Measurements from ENCODE around the gene STRIT1.
"Not testable (repeated sequence)": the region's sequence is repeated elsewhere in the genome, so short reads cannot be mapped to it uniquely, and the experiment has no call there.

STRIT1 gene

GRCh38 chr3:155312781-155313180 is 19.3 kb upstream of the STRIT1 start:
- DNase-seq = no peak

DNA sequence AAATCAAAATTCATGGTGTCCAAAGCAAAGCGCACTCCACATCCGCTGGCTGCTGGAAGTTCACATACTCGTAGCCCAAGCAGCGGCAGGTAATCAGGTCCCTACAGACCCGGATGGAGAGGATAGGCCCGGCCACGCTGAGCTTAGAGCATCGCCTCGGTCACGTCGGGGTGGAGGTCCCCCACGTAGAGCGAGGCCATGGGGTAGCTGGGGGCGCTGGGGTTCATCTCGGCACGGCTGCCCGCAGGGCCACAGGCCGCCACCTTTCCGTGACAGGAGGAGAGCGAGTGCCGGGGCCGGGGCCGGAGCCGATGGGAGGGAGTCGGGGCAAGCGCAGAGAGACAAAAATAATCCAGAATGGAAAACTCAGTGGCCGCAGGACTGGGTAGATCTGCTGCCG is 16.1 kb upstream of the STRIT1 start:
- DNase-seq = no peak

GRCh38 chr3:155308831-155309230 is 15.3 kb upstream of the STRIT1 start:
- DNase-seq = peak; percentile 12

DNA sequence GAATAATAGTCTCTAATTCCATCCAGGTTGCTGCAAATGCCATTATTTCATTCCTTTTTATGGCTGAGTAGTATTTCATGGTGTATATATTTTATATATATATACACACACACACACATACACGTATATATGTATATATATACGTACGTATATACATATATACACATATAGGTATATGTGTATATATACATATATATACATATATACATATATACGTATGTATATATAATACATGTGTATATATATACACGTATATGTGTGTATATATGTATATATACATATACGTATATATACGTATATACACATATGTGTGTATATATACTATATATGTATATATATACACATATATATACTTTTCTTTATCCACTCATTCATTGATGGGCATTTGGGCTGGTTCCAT is 13.7 kb upstream of the STRIT1 start:
- DNase-seq = no peak

GRCh38 chr3:155304394-155304793 is 10.9 kb upstream of the STRIT1 start:
- DNase-seq = no peak

- no peak for DNase-seq
These were observed 10.1 kb upstream of the STRIT1 start for GRCh38 chr3:155303540-155304097.

DNA sequence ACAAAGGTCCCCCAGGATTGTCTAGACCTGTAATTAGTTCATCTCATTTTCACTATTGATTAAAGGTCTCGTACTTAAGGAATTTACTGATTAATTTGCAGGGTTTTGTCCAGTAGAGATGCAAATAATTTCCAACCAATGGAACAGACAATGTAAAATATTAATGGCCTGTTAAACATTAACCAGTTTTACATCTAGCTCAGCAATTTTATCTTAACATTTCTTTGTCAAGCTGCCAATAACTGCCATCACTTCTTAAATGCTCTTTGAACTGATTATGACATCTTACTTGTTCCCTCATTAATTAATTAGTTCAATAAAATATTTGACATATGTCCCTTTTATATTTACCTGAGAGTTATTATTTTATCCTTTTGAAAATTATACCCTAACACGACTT is 9.4 kb upstream of the STRIT1 start:
- DNase-seq = no peak

GRCh38 chr3:155302481-155302880 is 9.0 kb upstream of the STRIT1 start:
- DNase-seq = no peak

DNA sequence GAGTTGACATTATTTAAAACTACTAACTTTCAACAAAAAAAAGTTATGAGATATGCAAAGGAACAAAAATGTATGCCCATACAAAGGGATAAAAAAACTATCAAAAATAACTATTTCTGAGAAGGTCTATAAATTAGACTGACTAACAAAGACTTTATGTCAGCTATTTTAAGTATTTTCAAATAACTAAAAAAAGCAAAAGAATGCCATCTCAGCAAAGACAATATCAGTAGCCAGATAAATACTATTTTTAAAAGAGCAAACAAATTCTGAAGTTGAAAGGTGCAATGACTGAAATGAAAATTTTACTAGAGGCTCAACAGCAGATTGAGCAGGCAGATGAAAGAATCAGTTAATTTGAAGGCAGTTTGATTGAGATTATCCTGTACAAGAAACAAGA is 3.6 kb upstream of the STRIT1 start:
- no peak for DNase-seq

DNA sequence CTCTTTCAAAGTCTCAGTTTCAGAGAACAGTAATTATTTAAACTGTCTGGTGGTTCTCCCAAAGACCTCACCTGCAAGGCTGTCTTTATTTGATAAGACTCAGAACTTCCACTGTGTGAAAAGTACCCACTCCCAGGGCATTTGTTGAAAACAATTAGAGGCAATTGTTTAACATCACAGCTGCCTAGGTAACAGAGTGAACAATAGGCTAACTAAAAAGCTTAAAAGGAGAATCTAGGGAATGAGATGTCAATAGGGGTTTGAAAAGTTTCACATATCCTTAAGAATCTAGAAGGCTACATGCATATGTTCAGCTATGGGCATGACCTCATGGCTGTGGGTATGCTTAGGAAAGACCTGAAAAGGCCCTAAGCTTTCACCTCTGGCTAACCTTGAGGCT is 2.9 kb upstream of the STRIT1 start:
- no peak for DNase-seq

GRCh38 chr3:155292693-155293092 is 790 bp downstream of the STRIT1 start:
- no peak for DNase-seq

GRCh38 chr3:155292133-155292532 is 1.4 kb downstream of the STRIT1 start:
- DNase-seq = no peak

- no peak for DNase-seq
These were observed 6.7 kb downstream of the STRIT1 start for GRCh38 chr3:155286736-155287135.

- no peak for DNase-seq
These were observed 7.5 kb downstream of the STRIT1 start for GRCh38 chr3:155285936-155286335.

DNA sequence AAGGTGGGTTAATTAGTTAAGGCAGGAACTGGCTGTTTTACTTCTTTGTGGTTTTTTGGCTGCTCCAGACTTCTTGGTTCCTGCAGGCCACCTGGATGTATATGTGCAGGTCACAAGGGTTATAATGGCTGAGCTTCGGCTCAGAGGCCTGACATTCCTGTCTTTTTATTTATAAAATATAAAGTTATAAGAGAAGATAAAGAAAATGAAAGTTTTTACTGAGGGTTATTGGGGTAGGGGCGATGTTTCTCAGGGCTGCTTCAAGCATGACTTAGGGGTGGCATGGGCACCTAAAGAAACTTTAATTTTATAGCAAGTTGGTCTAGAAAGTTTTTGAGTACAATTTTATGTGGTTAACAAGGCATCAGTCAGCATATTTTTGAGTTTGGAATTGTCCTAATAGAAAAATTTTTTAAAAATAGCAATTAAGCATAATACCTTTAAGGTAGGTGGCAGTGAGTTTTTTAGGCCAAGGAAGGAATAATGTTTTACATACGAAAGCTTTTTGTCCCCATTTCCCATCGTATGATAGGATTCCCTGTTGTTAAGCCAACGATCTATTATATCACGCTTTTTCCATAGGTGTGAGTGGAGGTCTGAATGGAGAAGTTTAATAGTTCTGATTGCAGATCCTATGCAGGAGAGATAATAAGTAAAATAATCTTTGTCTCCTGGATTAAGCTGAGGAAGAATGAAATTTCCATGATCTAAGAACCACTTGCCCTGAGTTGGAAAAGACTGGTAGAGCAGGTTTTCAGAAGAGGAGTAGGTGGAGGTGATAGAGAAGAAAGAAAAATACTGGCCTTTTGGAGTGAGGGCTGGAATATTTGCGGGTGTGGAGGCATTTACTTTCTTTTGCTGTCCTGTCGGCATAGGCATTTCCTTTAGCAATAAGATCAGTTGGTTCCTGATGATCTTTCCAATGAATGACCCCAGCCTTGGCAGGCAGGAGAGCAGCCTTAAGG is 10.1 kb downstream of the STRIT1 start:
- no peak for DNase-seq

DNA sequence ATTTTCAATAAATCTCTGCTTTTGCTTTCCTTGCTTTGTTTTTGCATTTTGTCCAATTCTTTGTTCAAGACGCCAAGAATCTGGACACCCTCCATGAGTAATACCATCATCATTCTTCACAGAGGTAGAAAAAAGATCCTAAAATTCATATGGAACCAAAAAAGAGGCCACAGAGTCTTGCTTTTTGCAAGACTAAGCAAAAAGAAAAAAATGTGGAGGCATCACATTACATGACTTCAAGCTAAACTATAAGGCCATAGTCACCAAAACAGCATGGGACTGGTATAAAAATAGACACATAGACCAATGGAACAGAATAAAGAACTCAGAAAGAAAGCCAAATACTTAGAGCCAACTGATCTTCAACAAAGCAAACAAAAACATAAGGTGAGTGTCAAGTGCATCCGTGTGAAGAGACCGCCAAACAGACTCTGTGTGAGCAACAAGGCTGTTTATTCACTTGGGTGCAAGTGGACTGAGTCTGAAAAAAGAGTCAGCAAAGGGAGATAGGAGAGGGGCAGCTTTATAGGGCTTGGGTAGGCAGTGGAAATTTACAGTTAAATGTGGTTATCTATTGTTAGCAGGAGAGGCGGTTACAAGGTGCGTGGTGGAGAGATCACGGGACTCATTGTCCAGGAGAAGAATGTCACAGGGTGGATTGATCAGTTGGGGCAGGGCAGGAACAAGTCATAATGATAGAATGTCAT is 10.9 kb downstream of the STRIT1 start:
- no peak for DNase-seq

GRCh38 chr3:155281912-155282311 is 11.6 kb downstream of the STRIT1 start:
- DNase-seq = no peak

DNA sequence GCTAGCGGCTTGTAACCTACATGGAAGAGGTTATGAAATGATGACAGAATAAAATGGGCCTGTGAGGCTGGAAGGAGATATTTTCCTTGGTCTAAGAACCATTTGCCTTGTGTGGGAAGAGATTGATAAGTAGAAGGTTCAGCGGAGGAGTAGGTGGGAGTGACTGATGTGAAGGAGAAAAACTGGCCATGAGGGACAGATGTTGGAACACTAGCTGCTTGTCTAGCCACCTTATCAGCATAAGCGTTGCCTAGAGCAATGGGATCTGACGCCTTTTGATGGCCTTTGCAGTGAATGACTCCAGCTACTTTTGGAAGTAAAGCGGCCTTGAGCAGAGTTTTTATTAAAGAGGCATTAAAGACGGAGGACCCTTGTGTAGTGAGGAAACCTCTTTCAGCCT is 17.4 kb downstream of the STRIT1 start:
- not testable (repeated sequence) for DNase-seq

DNA sequence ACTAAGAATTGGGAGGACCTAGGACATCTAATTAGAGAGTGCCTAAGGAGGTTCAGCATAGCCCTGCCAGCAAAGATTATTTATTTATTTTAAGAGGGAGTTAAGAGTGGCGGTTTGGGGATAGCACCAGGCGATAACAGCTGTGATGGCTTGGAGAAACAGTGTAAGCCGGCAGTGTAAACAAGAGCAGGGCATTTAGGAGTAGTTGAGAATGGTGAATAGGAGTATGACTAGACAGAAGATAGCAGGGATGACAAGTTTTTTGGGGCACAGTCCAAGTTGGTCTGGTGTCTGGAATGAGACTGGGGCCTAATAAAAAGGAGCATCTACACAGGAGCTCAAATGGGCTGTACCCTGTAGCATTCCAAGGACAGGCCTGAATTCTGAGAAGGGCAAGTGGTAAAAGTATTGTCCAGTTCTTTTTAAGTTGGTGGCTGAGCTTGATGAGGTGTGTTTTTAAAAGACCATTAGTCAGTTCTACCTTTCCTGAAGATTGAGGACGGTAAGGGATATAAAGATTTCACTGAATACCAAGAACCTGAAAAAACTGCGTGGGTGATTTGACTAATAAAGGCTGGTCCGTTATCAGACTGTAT is 18.2 kb downstream of the STRIT1 start:
- not testable (repeated sequence) for DNase-seq

- not testable (repeated sequence) for DNase-seq
These were observed 19.0 kb downstream of the STRIT1 start for GRCh38 chr3:155274435-155274834.

GRCh38 chr3:155271343-155271613 is 22.2 kb downstream of the STRIT1 start:
- DNase-seq = no peak

DNA sequence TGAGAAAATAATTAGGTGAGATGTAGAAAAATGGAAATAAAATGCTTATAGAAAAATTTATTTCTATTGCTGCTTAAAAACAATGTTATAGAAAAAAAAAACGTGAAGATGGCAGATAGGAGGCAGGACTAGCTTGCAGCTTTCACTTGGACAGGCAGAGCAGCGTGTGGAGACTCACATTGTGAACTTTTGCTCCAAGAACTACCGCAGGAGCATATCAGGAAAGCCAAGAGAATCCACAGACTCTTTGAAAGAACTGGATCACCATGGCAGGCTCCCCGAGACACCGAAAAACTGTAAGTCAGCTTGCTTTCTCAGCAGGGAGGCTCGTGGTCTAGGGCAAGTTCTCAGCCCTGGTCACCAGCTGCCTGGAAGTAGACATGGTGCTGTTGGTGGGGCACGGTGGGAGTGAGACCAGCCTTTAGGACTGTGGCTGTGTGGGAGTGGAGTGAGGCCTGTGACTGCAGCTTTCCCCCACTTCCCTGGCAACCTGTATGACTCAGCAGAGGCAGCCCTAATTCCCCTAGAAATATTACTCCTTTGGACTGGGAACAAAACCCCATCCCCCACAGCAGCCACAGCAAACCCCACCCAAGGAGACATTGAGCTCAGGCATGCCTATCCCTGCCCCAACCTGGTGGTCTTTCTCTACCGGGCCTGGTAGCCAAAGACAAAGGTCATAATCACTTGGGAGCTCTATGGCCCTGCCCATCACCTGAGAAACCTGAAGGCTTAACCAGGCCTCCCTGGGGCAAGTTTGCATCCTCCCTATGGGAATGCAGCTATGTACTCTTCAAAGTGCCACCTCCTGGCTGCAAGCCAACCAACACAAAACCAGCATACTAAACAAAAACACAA is 22.8 kb downstream of the STRIT1 start:
- DNase-seq = no peak

DNA sequence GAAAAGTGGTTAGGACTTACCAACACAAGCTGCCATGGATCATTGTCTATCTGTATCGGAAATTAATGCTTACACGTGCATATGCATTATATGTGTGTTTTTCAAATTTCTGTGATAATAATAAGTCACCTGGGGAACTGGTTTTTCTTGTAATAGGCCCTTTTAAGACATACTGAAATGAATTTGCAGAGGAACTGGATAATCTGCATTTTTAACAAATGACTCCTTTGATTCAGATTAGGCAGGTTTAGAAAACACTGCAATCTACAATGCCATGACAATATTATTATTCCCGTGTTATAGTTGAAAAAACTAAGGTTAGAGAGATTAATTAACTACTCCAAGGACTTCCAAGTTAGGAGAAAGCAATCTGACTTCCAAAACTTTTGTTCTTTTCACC is 23.4 kb downstream of the STRIT1 start:
- DNase-seq = no peak
